ENCODE data around the gene DNASE1L3. TPM values are rescaled to one million over a fixed set of nuclear protein-coding genes. Genes with fewer than 3 reads are reported as not detected.
A peak's percentile ranks its signal among the peaks of the same experiment; 100 is the strongest.

DNASE1L3 gene
- total and polyA plus RNA-seq, 2 of the 13 experiments (the other 11 are each of a cell fraction or from before 2014, with no cell fraction given), result 0.86 to 1.7 TPM

GRCh38 chr3:58173029-58173668 is 37.6 kb downstream of the DNASE1L3 start (continued):
- TF ChIP-seq, protein P1, sequence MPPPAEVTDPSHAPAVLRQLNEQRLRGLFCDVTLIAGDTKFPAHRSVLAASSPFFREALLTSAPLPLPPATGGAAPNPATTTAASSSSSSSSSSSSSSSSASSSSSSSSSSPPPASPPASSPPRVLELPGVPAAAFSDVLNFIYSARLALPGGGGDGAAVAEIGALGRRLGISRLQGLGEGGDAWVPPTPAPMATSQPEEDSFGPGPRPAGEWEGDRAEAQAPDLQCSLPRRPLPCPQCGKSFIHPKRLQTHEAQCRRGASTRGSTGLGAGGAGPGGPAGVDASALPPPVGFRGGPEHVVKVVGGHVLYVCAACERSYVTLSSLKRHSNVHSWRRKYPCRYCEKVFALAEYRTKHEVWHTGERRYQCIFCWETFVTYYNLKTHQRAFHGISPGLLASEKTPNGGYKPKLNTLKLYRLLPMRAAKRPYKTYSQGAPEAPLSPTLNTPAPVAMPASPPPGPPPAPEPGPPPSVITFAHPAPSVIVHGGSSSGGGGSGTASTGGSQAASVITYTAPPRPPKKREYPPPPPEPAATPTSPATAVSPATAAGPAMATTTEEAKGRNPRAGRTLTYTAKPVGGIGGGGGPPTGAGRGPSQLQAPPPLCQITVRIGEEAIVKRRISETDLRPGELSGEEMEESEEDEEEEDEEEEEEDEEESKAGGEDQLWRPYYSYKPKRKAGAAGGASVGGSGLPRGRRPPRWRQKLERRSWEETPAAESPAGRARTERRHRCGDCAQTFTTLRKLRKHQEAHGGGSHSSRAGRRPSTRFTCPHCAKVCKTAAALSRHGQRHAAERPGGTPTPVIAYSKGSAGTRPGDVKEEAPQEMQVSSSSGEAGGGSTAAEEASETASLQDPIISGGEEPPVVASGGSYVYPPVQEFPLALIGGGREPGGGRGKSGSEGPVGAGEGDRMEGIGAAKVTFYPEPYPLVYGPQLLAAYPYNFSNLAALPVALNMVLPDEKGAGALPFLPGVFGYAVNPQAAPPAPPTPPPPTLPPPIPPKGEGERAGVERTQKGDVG (CRISPR knock-in tag; IDR thresholded peaks at IDR 0.05; ENCODE audit: borderline replicate concordance), result no peak
- TF ChIP-seq BHLHE40 (IDR thresholded peaks at IDR 0.05; ENCODE audit: low read length), result no peak
- TF ChIP-seq ZNF510 (CRISPR knock-in tag; IDR thresholded peaks at IDR 0.05; ENCODE audit: low read depth), result no peak
- TF ChIP-seq ARNT2 (CRISPR knock-in tag; IDR thresholded peaks at IDR 0.05; ENCODE audit: low read depth), result 0 out of 2 replicates have a peak, but pooled peaks have one; percentile 10
- TF ChIP-seq ATF2 (CRISPR knock-in tag; IDR thresholded peaks at IDR 0.05), result peak; percentile 27; the same call in 1 of the 2 replicates
- no peak for TF ChIP-seq PTBP1 (IDR thresholded peaks at IDR 0.05; ENCODE audit: low read depth, low read length, poor library complexity, severe bottlenecking)
- no peak for TF ChIP-seq PHB2 (IDR thresholded peaks at IDR 0.05; ENCODE audit: partially characterized antibody)
- TF ChIP-seq ZBTB42 (CRISPR knock-in tag; IDR thresholded peaks at IDR 0.05), result no peak
- TF ChIP-seq ATRX (CRISPR knock-in tag; IDR thresholded peaks at IDR 0.05; ENCODE audit: borderline replicate concordance), result no peak
- TF ChIP-seq NPAS2 (CRISPR knock-in tag; IDR thresholded peaks at IDR 0.05; ENCODE audit: borderline replicate concordance), result no peak
- TF ChIP-seq, protein P2, sequence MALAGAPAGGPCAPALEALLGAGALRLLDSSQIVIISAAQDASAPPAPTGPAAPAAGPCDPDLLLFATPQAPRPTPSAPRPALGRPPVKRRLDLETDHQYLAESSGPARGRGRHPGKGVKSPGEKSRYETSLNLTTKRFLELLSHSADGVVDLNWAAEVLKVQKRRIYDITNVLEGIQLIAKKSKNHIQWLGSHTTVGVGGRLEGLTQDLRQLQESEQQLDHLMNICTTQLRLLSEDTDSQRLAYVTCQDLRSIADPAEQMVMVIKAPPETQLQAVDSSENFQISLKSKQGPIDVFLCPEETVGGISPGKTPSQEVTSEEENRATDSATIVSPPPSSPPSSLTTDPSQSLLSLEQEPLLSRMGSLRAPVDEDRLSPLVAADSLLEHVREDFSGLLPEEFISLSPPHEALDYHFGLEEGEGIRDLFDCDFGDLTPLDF (CRISPR knock-in tag; IDR thresholded peaks at IDR 0.05), result no peak
- TF ChIP-seq CREM (IDR thresholded peaks at IDR 0.05), result peak; percentile 48; the same call in 1 of the 2 replicates
- no peak for TF ChIP-seq CREM (CRISPR knock-in tag; IDR thresholded peaks at IDR 0.05)
- TF ChIP-seq ZFP82 (CRISPR knock-in tag; IDR thresholded peaks at IDR 0.05; ENCODE audit: borderline replicate concordance), result no peak
- no peak for TF ChIP-seq CHD2 (IDR thresholded peaks at IDR 0.05; ENCODE audit: low read depth, low read length)
- no peak for TF ChIP-seq ZNF17 (CRISPR knock-in tag; IDR thresholded peaks at IDR 0.05)
- peak; percentile 44; the same call in 1 of the 2 replicates for TF ChIP-seq SALL1 (CRISPR knock-in tag; IDR thresholded peaks at IDR 0.05)
- TF ChIP-seq TEAD2 (CRISPR knock-in tag; IDR thresholded peaks at IDR 0.05), result no peak
- no peak for TF ChIP-seq NFIB (CRISPR knock-in tag; IDR thresholded peaks at IDR 0.05; ENCODE audit: borderline replicate concordance)
- no peak for TF ChIP-seq ZNF30 (CRISPR knock-in tag; IDR thresholded peaks at IDR 0.05)
- no peak for TF ChIP-seq SYNCRIP (IDR thresholded peaks at IDR 0.05; ENCODE audit: insufficient read depth, low read depth, low read length)
- no peak for TF ChIP-seq IKZF1 (IDR thresholded peaks at IDR 0.05)
- TF ChIP-seq, protein P3, sequence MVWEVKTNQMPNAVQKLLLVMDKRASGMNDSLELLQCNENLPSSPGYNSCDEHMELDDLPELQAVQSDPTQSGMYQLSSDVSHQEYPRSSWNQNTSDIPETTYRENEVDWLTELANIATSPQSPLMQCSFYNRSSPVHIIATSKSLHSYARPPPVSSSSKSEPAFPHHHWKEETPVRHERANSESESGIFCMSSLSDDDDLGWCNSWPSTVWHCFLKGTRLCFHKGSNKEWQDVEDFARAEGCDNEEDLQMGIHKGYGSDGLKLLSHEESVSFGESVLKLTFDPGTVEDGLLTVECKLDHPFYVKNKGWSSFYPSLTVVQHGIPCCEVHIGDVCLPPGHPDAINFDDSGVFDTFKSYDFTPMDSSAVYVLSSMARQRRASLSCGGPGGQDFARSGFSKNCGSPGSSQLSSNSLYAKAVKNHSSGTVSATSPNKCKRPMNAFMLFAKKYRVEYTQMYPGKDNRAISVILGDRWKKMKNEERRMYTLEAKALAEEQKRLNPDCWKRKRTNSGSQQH (CRISPR knock-in tag; IDR thresholded peaks at IDR 0.05; ENCODE audit: low read depth), result no peak
- TF ChIP-seq ZNF7 (CRISPR knock-in tag; IDR thresholded peaks at IDR 0.05), result no peak
